ENCODE data around the gene ATXN1.

The ATXN1 gene

DNA sequence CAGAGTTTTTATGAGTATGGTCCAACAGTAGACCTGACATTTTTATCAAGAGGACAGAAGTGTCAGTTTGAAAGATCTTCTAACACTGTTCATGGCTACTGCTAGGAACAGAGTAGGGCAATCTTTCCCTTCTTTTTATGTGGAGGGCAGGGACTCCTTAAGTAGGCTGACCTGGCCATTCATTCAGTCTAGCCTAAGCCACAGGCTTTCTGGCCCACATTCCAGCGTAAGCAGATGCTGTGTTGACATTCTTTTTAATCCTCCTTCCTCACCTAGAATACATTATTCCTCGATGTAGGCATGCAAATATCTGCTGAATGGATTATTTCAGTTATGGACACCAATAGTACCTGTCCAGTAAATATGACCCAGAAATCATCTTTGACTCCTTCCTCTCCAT lies 188.3 kb downstream of the ATXN1 start:
- H3K4me3 ChIP-seq (ENCODE audit: low read depth, low read length), result no peak overlapping the region
- TF ChIP-seq, protein P1, sequence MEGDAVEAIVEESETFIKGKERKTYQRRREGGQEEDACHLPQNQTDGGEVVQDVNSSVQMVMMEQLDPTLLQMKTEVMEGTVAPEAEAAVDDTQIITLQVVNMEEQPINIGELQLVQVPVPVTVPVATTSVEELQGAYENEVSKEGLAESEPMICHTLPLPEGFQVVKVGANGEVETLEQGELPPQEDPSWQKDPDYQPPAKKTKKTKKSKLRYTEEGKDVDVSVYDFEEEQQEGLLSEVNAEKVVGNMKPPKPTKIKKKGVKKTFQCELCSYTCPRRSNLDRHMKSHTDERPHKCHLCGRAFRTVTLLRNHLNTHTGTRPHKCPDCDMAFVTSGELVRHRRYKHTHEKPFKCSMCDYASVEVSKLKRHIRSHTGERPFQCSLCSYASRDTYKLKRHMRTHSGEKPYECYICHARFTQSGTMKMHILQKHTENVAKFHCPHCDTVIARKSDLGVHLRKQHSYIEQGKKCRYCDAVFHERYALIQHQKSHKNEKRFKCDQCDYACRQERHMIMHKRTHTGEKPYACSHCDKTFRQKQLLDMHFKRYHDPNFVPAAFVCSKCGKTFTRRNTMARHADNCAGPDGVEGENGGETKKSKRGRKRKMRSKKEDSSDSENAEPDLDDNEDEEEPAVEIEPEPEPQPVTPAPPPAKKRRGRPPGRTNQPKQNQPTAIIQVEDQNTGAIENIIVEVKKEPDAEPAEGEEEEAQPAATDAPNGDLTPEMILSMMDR (IDR thresholded peaks at IDR 0.05; ENCODE audit: low read depth, low read length), result no peak

DNA sequence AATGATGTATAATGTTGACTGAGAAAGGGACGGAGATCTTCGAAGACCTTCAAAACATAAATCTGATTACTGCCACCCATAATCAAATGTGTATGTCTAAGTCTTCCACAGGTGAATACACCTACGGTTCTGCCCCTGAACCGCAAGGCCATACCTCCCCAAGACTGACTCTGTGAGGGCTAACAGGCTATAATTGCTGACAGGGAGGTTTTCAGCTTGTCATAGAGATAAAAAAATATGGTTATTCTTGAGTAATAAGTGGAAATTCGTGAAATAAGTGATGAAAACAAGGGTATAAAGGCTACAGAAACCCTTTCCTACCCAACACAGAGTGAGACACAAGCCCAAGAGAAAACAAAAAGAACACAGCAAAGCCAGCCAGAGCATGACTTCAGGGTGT lies 188.9 kb downstream of the ATXN1 start:
- TF ChIP-seq, protein P1 (IDR thresholded peaks at IDR 0.05; ENCODE audit: low read depth, low read length), result no peak
- no peak overlapping the region for H3K4me3 ChIP-seq (ENCODE audit: low read depth, low read length)

DNA sequence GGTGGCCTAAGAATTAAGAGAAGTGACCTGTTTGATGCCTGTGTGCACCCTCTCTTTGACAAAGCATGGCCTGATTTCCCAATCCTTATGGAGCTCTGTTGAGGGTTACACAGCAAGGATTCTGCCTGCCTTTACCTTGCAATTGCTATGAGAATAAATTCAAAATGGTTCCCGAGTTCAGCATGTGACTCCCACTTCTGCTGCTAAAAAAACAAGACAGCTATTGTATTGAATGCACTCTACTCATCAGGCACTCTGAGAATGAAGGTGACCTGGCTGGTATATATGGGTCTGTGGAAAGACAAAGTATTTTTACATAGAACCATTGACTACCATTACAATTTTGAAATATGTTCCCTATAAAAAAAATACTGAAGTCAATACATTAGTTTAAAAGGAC lies 190.3 kb downstream of the ATXN1 start:
- TF ChIP-seq, protein P1 (IDR thresholded peaks at IDR 0.05; ENCODE audit: low read depth, low read length), result no peak

DNA sequence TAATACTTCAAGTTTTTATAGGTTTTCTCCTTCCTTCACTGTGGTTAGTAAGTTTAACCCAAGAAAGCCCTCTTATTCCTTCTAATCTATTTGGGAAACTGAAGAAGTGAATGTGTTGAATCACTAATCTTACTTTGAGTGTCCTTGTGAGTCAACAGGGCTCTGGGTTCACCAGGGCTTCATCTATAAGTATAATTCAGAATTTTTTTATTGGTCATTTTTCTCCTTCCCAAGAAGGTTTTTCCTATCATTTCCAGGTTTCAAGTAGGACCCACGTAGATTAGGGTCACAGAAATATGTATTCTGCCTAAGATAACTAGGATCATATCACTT lies 191.1 kb downstream of the ATXN1 start:
- TF ChIP-seq, protein P1 (IDR thresholded peaks at IDR 0.05; ENCODE audit: low read depth, low read length), result no peak
- no peak overlapping the region for H3K4me3 ChIP-seq (ENCODE audit: low read depth, low read length)

More for the DNA sequence above, 190.3 kb downstream of the ATXN1 start:
- H3K4me3 ChIP-seq (ENCODE audit: low read depth, low read length), result no peak overlapping the region

DNA sequence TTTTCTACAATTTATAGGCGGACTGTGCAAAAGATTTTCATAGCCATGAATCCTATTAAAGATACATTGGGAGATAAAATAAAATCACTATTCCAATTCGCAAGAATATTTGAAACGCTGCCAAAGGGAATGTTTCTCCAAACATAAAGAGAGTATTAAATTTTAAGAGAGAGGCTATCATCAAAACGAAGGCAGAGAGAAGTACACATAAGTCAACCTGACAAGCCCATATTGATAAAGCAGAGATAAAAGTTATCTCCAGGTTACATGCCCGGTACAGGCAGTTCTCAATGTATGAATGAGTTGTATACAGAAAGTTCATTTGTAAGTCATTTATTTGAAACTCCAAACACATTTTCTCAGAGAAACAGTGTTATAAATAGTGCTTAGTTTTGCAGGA lies 193.1 kb downstream of the ATXN1 start:
- TF ChIP-seq, protein P1 (IDR thresholded peaks at IDR 0.05; ENCODE audit: low read depth, low read length), result no peak
- no peak overlapping the region for H3K4me3 ChIP-seq (ENCODE audit: low read depth, low read length)

DNA sequence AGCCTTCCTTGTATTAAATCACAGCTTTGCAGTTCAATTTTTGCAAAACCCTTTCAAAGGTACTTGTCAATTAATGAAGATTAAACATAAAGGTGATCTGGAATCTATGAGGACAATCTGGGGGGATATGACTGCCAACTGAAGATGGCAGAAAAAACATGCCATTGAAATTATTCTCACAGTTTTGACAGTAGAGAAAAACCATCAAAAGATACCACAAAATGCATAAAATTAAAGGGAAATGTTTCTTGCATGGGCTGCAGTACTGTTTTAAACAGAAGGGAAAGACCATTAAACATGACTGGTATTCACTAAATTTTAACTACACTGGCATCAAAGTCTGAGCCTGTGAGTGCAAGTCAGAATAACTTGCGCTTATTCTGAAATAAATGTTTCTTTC lies 194.2 kb downstream of the ATXN1 start:
- H3K4me3 ChIP-seq (ENCODE audit: low read depth, low read length), result no peak overlapping the region
- TF ChIP-seq, protein P1 (IDR thresholded peaks at IDR 0.05; ENCODE audit: low read depth, low read length), result no peak

DNA sequence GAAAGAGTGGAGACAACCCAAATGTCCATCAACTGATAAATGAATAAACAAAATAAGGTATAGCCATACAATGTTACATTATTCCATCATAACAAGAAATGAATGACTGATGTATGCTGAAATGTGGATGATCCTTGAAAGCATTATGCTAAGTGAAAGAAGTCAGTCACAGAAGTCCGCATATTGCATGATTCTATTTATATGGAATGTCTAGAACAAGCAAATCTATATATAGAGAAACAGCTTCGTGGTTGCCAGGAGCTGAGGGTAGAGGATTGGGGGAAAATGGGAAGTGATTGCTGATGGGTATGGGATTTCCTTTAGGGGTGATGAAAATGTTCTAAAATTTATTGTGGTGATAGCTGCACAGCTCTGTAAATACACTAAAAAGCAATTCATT lies 196.8 kb downstream of the ATXN1 start:
- no peak overlapping the region for H3K4me3 ChIP-seq (ENCODE audit: low read depth, low read length)
- TF ChIP-seq, protein P1 (IDR thresholded peaks at IDR 0.05; ENCODE audit: low read depth, low read length), result no peak
